GM21529 (cell line): Measurements from ENCODE around the gene NLRP11.

ENCODE experiments used
- ATAC-seq: cut with Tn5 transposase; IDR thresholded peaks from one replicate; pipeline ENCODE4 v1.9.1; 2021; ENCODE audit not compliant: unreplicated experiment

Gene NLRP11

DNA sequence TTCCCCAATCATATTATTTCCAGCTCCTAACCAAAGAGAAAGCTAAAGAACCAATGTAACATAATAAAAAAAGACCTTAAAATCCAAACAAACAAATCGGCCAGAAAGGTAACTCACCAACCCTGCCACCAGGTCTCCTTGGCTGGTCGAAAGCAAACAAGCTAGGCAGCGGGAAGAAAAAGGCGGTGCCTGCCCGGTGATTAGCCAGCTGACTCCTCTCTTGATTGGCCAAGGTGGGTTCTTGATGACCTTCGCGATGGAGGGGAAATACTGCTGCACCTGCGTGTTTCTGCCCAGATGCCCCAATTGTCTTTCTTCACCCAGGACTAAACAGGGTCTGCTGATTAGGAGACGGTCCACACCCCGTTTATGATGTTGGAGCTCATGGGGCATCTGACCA, at the start of gene NLRP11:
Gene NLRP11, minus strand, starts transcription at position 154 of the 400 bp plus-strand sequence. CDS start 13,825 bp downstream, outside the sequence.
- no peak for ATAC-seq

DNA sequence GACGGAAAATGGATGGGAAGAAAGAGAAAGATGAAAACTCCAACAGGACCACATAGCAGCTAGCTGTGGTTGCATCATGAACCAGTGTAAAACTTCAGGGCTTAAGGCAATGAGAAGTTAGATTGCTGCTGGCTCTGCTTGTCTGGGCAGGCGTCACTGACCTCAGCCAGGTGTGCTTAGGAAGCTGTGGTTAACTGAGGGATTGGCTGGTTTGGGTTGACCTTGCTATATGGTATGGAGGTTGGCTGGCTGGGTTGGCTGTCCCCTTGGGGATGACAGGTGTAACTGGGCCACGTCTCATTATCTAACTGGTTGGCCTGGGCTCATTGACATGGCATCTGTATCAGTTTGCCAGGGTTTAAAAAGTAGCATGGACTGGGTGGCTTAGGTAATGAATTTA, 45.4 kb upstream of the NLRP11 start:
- ATAC-seq: no peak

DNA sequence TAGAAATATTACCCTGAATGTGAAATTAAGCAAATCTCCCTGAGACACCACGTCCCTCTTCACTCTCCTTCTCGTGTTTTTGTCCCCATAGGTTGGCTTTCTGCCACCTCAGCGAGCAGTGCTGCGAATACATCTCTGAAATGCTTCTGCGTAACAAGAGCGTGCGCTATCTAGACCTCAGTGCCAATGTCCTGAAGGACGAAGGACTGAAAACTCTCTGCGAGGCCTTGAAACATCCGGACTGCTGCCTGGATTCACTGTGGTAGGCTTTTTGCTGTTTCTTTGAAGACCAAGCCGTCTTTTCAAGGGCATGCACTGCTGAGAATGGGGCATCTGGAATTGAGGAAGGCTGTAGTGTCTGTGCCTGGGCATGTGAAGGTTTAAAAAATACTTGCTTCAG, 38.9 kb upstream of the NLRP11 start:
- no peak for ATAC-seq

DNA sequence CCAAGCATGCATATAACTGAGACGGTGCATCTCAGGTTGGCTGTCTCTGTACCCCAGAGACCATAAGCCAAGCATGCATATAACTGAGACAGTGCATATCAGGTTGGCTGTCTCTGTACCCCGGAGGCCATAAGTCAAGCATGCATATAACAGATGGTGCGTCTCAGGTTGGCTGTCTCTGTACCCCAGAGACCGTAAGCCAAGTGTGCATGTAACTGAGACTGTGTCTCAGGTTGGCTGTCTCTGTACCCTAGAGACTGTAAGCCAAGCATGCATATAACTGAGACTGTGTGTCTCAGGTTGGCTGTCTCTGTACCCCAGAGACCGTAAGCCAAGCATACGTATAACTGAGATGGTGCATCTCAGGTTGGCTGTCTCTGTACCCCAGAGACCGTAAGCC, 35.3 kb upstream of the NLRP11 start:
- ATAC-seq: no peak

DNA sequence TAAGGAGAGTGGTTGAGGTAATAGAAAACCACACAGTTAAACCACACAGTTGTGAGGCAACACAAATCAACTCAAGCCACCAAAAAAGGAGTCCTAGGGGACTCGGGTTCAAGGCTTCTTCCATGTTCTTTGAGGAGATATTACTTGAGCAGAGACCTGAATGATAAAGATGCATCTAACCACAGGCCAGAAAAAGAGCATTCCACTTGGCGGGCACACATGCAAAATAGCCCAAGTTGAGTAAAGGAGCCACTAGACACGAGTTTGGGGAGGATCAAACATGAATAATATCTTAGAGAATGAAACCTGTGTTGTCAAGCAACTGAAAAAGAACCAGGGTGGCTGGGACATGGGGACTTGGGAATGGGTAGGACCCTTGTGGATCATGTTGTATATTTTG, 34.7 kb upstream of the NLRP11 start:
- no peak for ATAC-seq

DNA sequence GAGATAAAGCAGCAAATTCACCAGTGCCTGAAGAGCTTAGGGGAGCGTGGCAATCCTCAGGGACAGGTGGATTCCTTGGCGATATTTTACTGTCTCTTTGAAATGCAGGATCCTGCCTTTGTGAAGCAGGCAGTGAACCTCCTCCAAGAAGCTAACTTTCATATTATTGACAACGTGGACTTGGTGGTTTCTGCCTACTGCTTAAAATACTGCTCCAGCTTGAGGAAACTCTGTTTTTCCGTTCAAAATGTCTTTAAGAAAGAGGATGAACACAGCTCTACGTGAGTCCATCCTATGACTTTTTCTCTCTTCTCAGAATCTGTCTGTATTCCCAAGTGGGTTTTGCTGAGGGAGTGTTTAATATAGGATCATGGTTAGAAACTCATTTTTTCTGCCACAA, 27.2 kb upstream of the NLRP11 start:
- no peak for ATAC-seq

DNA sequence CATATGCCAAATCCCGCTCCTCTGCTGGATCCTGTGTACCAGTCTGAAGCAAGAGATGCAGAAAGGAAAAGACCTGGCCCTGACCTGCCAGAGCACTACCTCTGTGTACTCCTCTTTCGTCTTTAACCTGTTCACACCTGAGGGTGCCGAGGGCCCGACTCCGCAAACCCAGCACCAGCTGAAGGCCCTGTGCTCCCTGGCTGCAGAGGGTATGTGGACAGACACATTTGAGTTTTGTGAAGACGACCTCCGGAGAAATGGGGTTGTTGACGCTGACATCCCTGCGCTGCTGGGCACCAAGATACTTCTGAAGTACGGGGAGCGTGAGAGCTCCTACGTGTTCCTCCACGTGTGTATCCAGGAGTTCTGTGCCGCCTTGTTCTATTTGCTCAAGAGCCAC, 26.6 kb upstream of the NLRP11 start:
- no peak for ATAC-seq

DNA sequence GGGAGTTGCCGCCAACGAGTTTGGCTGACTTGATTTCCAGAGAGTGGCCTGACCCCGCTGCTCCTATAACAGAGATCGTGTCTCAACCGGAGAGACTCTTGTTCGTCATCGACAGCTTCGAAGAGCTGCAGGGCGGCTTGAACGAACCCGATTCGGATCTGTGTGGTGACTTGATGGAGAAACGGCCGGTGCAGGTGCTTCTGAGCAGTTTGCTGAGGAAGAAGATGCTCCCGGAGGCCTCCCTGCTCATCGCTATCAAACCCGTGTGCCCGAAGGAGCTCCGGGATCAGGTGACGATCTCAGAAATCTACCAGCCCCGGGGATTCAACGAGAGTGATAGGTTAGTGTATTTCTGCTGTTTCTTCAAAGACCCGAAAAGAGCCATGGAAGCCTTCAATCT, 26.2 kb upstream of the NLRP11 start:
- ATAC-seq: no peak

DNA sequence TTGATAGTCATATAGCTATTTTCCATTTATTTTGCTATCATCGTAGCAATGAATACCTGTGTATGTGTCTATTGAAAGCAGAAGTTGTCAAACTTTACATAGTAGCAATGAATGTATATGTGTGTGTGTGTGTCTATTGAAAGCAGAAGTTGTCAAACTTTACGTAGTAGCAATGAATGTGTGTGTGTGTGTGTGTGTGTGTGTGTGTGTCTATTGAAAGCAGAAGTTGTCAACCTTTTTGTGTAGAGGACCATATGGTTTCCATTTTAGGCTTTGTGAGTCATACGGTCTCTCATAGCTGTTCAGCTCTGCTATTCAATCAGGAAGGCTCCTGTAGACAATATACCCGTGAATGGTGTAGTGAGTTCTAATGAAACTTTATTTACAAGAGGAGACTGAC, 25.4 kb upstream of the NLRP11 start:
- no peak for ATAC-seq

DNA sequence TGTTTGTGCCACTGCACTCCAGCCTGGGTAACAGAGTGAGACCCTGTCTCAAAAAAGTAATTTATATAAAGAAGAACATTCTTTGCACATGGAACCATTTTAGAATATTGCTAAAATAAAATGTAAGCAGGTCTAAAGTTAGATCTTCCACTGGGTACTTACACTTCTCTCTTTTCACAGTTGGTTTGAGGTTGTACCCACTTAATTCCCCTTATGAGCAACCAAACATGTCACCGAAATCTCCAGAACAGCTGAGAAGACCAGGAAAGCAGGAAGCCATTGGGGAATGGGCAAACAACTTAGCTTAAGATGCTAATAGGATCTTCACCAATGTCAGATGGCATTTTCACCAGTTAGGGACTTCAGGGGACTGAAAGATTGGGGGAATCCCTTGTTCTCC, 23.4 kb upstream of the NLRP11 start:
- no peak for ATAC-seq

DNA sequence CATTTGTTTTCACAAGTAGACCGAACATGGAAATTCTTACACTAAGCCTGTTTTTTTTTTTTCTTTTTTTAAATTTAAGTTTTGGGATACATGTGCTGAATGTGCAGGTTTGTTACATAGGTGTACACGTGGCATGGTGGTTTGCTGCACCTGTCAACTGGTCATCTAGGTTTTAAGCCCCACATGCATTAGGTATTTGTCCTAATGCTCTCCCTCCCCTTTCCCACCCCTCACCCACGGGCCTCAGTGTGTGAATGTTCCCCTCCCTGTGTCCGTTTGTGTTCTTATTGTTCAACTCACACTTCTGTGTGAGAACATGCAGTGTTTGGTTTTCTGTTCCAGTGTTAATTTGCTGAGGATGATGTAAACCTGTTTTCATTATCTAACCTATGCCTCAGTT, 7.1 kb upstream of the NLRP11 start:
- ATAC-seq: no peak

DNA sequence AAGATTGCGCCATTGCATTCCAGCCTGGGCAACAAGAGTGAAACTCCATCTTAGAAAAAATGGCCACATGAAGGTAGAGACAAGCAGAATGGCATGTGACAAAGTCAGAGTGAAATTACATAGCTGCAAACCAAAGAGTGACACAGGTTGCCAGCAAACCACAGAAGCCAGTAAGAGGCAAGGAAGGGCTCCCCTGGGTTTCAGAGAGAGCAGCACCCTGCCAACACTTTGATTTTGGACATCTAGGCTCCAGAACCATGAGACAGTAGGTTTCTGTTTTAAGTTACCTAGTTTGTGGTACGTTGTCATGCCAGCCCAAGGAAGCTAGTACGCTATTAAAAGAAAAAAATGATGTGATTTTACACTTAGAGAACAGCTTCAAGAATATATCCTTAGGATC, 6.5 kb upstream of the NLRP11 start:
- no peak for ATAC-seq

DNA sequence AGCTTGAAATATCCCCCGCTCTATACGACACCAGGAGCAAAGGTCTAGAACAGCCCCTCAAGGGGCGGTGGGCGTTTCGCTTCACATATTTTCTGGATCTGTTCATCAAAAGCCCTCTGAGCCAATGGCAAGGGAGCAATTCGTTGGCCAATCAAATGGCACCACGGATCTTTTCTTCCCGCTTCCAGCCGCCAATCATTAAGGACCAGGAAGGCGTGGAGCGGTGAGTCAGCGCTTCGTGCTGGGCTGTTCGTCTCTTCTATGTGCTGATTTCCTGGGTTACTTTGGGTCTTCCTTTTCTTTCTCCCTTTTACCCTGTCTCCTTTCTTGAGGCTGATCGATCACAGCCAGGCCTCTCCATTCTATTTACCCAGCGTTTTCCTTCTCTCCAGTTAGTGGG, 4.5 kb upstream of the NLRP11 start, which contains the start of gene NLRP4:
Gene NLRP4, plus strand, starts transcription at position 201 of the 400 bp plus-strand sequence. CDS start 15,541 bp downstream, outside the sequence.
- no peak for ATAC-seq

DNA sequence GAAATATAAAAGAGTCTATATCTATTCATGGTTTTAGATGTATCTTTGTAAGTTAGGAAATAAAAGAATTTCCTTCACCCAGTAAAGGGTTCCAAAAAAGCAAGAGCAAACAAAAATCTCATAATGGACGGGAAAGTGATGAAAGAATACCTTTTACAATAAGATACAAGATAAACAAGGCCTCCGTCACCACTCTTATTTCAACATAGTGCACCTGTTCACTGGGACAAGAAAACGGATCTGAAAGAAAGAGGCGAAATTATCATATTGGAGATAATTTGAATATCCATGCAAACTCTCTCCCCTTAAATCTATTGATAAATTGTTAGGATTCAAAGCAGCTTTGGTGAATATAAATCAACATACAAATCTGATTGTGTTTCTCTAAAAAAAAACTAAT, 877 bp upstream of the NLRP11 start:
- ATAC-seq: no peak

DNA sequence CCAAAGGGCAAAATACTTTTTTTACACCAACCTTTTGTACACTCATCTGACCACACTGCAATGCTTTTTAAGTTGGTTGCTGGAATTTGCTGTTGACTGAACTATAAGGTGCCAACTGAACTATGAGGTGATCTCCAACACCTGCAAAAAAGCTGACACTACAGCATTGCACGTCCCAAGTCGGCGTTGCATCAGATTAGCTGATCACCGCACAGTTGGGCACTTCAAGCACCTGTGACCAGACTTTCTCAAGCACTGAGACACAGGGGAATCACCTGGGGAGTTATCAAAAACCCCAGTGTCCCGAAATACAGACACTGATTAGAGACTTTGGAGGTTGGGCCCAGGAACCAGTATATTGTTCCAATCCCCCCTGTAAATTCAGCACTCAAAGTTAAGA, 1.1 kb downstream of the NLRP11 start:
- no peak for ATAC-seq

DNA sequence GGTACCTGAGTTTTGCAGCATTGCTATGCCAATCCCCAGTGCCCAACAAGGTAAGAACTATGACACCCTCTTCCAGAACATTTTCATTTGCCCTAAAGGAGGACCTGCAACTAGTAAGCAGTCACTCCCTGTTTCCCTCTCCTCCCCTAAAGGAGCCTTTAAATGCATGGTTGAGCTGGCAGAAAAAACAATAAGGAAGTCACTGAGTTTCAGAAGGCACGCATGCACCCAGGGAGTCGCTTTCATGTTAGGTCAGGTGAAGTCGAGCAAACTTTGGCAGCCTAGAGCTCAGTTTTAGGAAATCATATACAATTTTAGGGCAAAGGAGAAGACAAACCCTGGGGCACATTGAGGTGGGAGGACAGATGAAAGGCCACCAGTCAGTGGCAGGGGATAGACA, 11.8 kb downstream of the NLRP11 start:
- no peak for ATAC-seq

DNA sequence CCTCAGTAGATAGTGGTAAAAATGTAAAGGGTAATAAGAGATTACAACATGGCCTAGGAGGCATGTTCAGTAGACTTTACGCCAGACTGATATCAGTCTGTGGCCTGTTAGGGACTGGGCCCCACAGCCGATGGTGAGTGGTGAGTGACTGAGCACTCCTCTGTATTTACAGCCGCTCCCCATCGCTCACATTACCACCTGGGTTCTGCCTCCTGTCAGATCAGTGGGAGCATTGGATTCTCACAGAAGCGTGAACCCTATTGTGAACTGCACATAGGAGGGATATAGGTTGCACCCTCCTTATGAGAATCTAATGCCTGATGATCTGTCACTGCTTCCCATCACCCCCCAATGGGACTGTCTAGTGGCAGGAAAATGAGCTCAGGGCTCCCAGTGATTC, 17.9 kb downstream of the NLRP11 start:
- no peak for ATAC-seq

DNA sequence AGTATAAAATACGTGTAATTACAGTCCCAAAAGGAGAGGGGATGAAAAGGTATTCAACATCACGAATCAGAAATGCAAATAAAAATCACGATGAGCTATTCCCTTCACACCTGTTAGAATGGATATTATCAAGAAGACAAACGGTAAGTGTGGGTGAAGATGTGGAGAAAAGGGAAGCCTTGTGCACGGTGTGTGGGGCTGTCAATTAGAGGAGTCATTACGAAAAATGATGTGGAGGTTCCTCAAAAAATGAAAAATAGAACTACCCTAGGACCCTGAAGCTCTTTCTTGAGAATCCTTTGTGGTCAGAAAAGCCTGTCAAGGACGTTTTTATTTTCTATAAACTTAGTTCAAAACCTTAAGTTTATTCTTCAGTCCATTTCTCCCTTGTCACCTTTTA, 19.4 kb downstream of the NLRP11 start:
- no peak for ATAC-seq

DNA sequence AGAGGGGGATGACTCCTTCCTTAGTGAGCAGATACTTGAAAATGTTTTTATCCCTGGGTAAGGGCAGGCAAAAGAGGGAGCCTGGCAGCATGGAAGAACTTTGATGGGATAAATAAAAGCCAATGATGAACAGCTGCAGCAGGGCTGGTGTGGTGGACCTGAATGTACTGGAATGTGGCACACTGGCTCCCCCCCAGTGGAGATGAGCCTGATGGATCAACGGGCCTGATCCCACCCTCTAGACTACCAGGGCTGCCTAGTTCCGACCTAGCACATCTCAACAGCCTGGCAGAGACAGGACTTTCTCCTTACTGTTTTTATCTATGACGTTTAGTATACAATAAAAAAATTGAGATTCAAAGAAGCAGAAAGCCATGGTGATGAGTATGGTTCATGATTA, 20.5 kb downstream of the NLRP11 start:
- ATAC-seq: no peak

DNA sequence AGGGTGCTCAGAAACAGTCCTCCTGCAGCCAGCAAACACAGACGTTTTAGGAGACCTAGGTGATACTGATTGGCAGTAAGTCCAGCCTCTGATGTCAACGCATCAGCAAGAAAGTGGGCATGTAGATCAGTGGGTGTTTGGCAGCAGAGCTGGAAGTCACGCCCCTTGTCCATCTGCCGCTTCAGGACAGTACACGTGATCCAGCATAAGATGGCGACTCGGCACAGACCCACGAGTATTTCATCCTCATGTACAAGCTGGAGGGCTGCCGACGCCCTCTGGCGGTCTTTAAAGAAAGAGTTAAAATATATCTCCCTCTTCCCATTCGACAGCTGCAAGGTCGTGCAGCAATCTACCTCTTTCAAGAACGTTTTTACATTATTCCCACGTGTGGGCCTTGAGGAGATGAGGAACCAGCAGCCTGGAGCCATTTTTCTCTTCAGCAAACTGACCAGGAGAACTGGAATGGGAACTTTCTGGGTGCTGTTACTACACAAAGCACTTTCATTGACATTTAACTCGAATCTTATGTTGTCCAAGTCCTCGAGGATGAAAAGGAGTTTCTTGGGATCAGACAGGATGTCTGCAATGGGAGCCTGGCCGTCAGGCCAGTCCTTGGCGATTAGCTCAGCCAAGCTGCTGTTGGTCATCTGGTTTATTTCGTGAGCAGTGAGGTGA, 22.3 kb downstream of the NLRP11 start:
- ATAC-seq: no peak

DNA sequence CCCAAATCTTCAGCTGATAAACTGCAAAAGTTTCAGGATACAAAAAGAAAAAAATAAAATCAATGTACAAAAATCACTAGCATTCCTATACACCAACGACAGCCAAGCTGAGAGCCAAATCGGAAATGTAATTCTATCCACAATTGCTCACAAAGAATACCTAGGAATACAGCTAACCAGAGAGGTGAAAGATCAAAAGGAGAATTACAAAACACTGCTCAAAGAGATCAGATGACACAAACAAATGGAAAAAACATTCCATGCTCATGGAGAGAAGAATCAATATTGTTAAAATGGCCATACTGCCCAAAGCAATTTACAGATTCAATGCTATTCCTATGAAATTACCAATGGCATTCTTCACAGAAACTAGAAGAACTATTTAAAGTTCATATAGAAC, 29.5 kb downstream of the NLRP11 start:
- ATAC-seq: no peak

DNA sequence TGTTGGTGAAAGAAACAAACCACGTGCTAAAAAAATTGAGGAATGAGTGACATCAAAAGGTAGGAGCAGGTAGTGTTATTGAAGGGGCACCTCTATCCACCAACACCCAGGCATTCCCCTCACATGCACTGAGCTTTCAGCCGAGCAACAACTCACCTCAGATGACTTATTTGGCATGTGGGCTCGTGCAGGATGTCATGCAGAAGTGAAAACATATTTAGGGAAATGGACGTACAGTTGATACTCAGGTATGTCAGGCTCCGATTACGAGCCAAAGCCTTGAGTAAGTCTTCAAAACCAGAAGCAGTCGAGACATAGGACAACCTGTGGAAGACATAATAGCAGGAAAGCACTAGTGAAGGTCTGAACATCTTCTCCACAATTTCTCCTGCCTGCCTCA, 30.4 kb downstream of the NLRP11 start:
- no peak for ATAC-seq

DNA sequence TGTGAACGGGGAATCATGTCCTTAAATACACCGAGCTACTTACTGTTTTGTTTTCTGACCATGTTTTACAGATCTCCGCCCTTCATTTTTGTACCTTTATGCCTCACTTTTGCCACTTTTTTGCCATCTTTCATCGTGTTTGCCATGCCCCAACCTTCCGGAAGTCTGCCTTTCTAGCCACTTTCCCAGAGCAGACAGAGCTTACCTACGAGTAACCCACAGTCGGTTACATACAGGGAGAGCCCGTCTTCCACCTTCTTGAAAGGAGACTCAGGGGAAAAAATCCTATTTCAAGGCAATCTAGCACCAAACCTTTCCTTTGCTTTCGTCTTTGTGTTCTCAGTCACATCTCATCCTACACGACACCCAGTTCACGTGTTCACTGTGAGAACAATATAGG, 36.8 kb downstream of the NLRP11 start:
- ATAC-seq: no peak
